ENCODE results near the gene MRPL55.

DNA sequence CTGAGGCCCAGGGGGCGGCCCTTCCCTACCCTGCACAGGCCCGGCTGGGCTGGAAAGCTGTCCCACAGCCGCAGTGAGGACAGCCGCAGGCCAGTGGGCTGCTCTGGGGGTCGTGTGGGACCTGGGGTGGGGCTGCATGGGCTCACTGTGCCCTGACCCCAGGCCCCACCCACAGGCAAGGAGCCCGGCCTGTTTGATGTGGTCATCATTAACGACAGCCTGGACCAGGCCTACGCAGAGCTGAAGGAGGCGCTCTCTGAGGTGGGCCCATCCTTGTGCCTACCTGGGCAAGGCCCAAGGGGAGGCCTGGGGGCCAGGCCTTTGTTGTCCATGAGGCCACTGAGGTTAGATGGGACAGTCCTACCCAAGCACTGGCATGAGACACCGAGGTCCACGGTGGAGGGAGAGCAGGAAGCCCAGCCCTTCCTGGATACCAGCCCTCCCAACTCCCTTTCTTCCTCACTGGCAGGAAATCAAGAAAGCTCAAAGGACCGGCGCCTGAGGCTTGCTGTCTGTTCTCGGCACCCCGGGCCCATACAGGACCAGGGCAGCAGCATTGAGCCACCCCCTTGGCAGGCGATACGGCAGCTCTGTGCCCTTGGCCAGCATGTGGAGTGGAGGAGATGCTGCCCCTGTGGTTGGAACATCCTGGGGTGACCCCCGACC lies 39.2 kb upstream of the MRPL55 start:
- TF ChIP-seq CTCF (IDR thresholded peaks at IDR 0.05; ENCODE audit: low read length) (no peak), EZH2 (optimal IDR thresholded peaks at IDR 0.05; ENCODE audit: low read depth, low read length) (no peak)
